GM18867 (cell line): ENCODE measurements around the gene CDON.
A peak's percentile ranks its signal among the peaks of the same experiment; 100 is the strongest.

ENCODE experiments used
- ATAC-seq: cut with Tn5 transposase; IDR thresholded peaks from one replicate; pipeline ENCODE4 v1.9.1; 2021; ENCODE audit warnings: mild to moderate bottlenecking, moderate library complexity; ENCODE audit not compliant: unreplicated experiment

The CDON gene

GRCh38 chr11:126084608-126084912 is 21.9 kb upstream of the CDON start:
- no peak for ATAC-seq

- no peak for ATAC-seq
Observed at GRCh38 chr11:126083829-126084607, 21.4 kb upstream of the CDON start.

GRCh38 chr11:126082251-126083109 is 19.8 kb upstream of the CDON start:
- ATAC-seq: no peak

- ATAC-seq: no peak
Observed at GRCh38 chr11:126081915-126082250, 19.2 kb upstream of the CDON start.

GRCh38 chr11:126080161-126080941 is 17.7 kb upstream of the CDON start:
- no peak for ATAC-seq

- no peak for ATAC-seq
Observed at GRCh38 chr11:126079621-126080124, 17.0 kb upstream of the CDON start.

- no peak for ATAC-seq
Observed at GRCh38 chr11:126076641-126077040, 14.0 kb upstream of the CDON start.

GRCh38 chr11:126072801-126073594 is 10.3 kb upstream of the CDON start:
- no peak for ATAC-seq

GRCh38 chr11:126072141-126072741 is 9.6 kb upstream of the CDON start:
- ATAC-seq: no peak

- ATAC-seq: no peak
Observed at GRCh38 chr11:126063507-126063852, 814 bp upstream of the CDON start.

GRCh38 chr11:126061707-126062678 is 673 bp downstream of the CDON start:
- peak; percentile 8 for ATAC-seq

GRCh38 chr11:126060757-126061171 is 1.9 kb downstream of the CDON start:
- ATAC-seq: no peak

GRCh38 chr11:126059238-126059781 is 3.4 kb downstream of the CDON start:
- no peak for ATAC-seq

GRCh38 chr11:126058105-126058874 is 4.4 kb downstream of the CDON start:
- no peak for ATAC-seq

- ATAC-seq: no peak
Observed at GRCh38 chr11:126054882-126055281, 7.8 kb downstream of the CDON start.

GRCh38 chr11:126054408-126054807 is 8.3 kb downstream of the CDON start:
- no peak for ATAC-seq

- no peak for ATAC-seq
Observed at GRCh38 chr11:126053415-126054286, 9.0 kb downstream of the CDON start.
